H9 (cell line): ENCODE measurements around the gene CKB. TPM values are rescaled to one million over a fixed set of nuclear protein-coding genes. Genes with fewer than 3 reads are reported as not detected.

Source experiments
- DNase-seq: peaks from one replicate; pipeline ENCODE4 v3.0.0-alpha.2; 2017
- H2AFZ ChIP-seq: one replicate; pipeline ENCODE4 v1.6.1; 2013; ENCODE audit warnings: mild to moderate bottlenecking, low read length, control low read depth, moderate library complexity
- H2AK5ac ChIP-seq: 2 replicates; pipeline ENCODE4 v1.6.1; 2013; ENCODE audit warnings: low read length, control low read depth, mixed read lengths; ENCODE audit not compliant: insufficient read length
- H2BK120ac ChIP-seq: one replicate; pipeline ENCODE4 v1.6.1; 2013; ENCODE audit warnings: low read depth, mild to moderate bottlenecking, low read length, control low read depth, inconsistent platforms; ENCODE audit not compliant: poor library complexity, severe bottlenecking
- H2BK12ac ChIP-seq: 2 replicates; pipeline ENCODE4 v1.6.1; 2013; ENCODE audit warnings: low read length, control low read depth, mixed read lengths, low read depth; ENCODE audit not compliant: insufficient read length
- H2BK15ac ChIP-seq: 2 replicates; pipeline ENCODE4 v1.6.1; 2013; ENCODE audit warnings: low read depth, low read length, control low read depth
- H2BK20ac ChIP-seq: one replicate; pipeline ENCODE4 v1.6.1; 2013; ENCODE audit warnings: low read depth, mild to moderate bottlenecking, low read length, control low read depth, inconsistent platforms; ENCODE audit not compliant: poor library complexity, severe bottlenecking
- H2BK5ac ChIP-seq: 2 replicates; pipeline ENCODE4 v1.6.1; 2013; ENCODE audit warnings: low read length, control low read depth, mixed read lengths; ENCODE audit not compliant: insufficient read length
- H3K14ac ChIP-seq: 2 replicates; pipeline ENCODE4 v1.6.1; 2013; ENCODE audit warnings: low read length, control low read depth; ENCODE audit not compliant: insufficient read depth
- H3K18ac ChIP-seq: 2 replicates; pipeline ENCODE4 v1.6.1; 2013; ENCODE audit warnings: low read depth, mild to moderate bottlenecking, mixed read lengths, low read length, control low read depth; ENCODE audit not compliant: insufficient read length
- H3K23ac ChIP-seq: 2 replicates; pipeline ENCODE4 v1.6.1; 2013; ENCODE audit warnings: low read length, control low read depth, mixed read lengths, low read depth; ENCODE audit not compliant: insufficient read length
- H3K23me2 ChIP-seq: 2 replicates; pipeline ENCODE4 v1.6.1; 2013; ENCODE audit warnings: low read depth, mild to moderate bottlenecking, mixed read lengths, low read length, control low read depth; ENCODE audit not compliant: insufficient read length, poor library complexity, severe bottlenecking
- H3K27ac ChIP-seq: 2 replicates; pipeline ENCODE4 v1.5.1; 2013; ENCODE audit warnings: low read length, control low read depth, mixed read lengths, low read depth; ENCODE audit not compliant: insufficient read length
- H3K27me3 ChIP-seq: 2 replicates; pipeline ENCODE4 v1.6.1; 2013; ENCODE audit warnings: low read length, control low read depth, inconsistent platforms; ENCODE audit not compliant: insufficient read depth
- H3K4ac ChIP-seq: 2 replicates; pipeline ENCODE4 v1.6.1; 2013; ENCODE audit warnings: low read depth, mild to moderate bottlenecking, control low read depth, inconsistent platforms, low read length, moderate library complexity
- H3K4me1 ChIP-seq: 2 replicates; pipeline ENCODE4 v1.6.1; 2013; ENCODE audit warnings: low read length, control low read depth, inconsistent platforms; ENCODE audit not compliant: insufficient read depth
- H3K4me2 ChIP-seq: 2 replicates; pipeline ENCODE4 v1.6.1; 2013; ENCODE audit warnings: low read length, control low read depth, mixed read lengths; ENCODE audit not compliant: insufficient read length, insufficient read depth
- H3K56ac ChIP-seq: 2 replicates; pipeline ENCODE4 v1.6.1; 2013; ENCODE audit warnings: low read depth, mild to moderate bottlenecking, mixed read lengths, low read length, control low read depth; ENCODE audit not compliant: insufficient read length
- H3K79me1 ChIP-seq: 2 replicates; pipeline ENCODE4 v1.6.1; 2013; ENCODE audit warnings: low read depth, mild to moderate bottlenecking, moderate library complexity, low read length, control low read depth, inconsistent platforms; ENCODE audit not compliant: insufficient read depth, poor library complexity, severe bottlenecking
- H3K79me2 ChIP-seq: 2 replicates; pipeline ENCODE4 v1.6.1; 2013; ENCODE audit warnings: low read length, control low read depth, inconsistent platforms; ENCODE audit not compliant: insufficient read depth
- H3K9ac ChIP-seq: 2 replicates; pipeline ENCODE4 v1.6.1; 2013; ENCODE audit warnings: low read length, control low read depth, mixed read lengths; ENCODE audit not compliant: insufficient read length; ENCODE audit errors: extremely low read depth
- H3K9me3 ChIP-seq: one replicate; pipeline ENCODE4 v1.6.1; 2013; ENCODE audit warnings: low read depth, low read length, inconsistent platforms; ENCODE audit not compliant: control insufficient read depth
- H3T11ph ChIP-seq: one replicate; pipeline ENCODE4 v1.6.1; 2013; ENCODE audit warnings: mild to moderate bottlenecking, low read length, control low read depth, inconsistent platforms
- H4K20me1 ChIP-seq: one replicate; pipeline ENCODE4 v1.6.1; 2013; ENCODE audit not compliant: control insufficient read depth, insufficient read length, insufficient read depth
- H4K5ac ChIP-seq: 2 replicates; pipeline ENCODE4 v1.6.1; 2013; ENCODE audit warnings: low read depth, mild to moderate bottlenecking, mixed read lengths, low read length, control low read depth; ENCODE audit not compliant: insufficient read length
- H4K8ac ChIP-seq: replicated peaks from 2 replicates; pipeline ENCODE4 v1.6.1; 2013; ENCODE audit warnings: low read length, control low read depth, mixed read lengths, low read depth; ENCODE audit not compliant: insufficient read length
- H4K91ac ChIP-seq: 2 replicates; pipeline ENCODE4 v1.6.1; 2013; ENCODE audit warnings: low read depth, mild to moderate bottlenecking, moderate library complexity, mixed read lengths, low read length, control low read depth; ENCODE audit not compliant: insufficient read length
- H3K27ac Mint-ChIP-seq, 3 experiments: 2 replicates in 2 of 3; 3 replicates in 1 of 3; pipeline ENCODE4 v1.8.0; 2020 to 2021; ENCODE audit warnings: mixed read lengths in 3 of 3, mild to moderate bottlenecking in 1 of 3, moderate library complexity in 1 of 3
- H3K27me3 Mint-ChIP-seq: 2 replicates; pipeline ENCODE4 v1.8.0; 2021; ENCODE audit warnings: low read depth, mild to moderate bottlenecking, moderate library complexity, mixed read lengths
- H3K36me3 Mint-ChIP-seq, 3 experiments: 2 replicates in 2 of 3; 3 replicates in 1 of 3; pipeline ENCODE4 v1.8.0; 2020 to 2021; ENCODE audit warnings: low read depth in 3 of 3, mixed read lengths in 3 of 3; ENCODE audit not compliant: insufficient read depth in 1 of 3
- H3K4me1 Mint-ChIP-seq, 2 experiments: 2 replicates each; pipeline ENCODE4 v1.8.0; 2020; ENCODE audit warnings: mixed read lengths in 2 of 2
- H3K4me3 Mint-ChIP-seq, 2 experiments: 2 replicates in 1 of 2; 3 replicates in 1 of 2; pipeline ENCODE4 v1.8.0; 2020 to 2021; ENCODE audit warnings: mild to moderate bottlenecking in 2 of 2, mixed read lengths in 2 of 2, moderate library complexity in 1 of 2
- H3K9me3 Mint-ChIP-seq, 2 experiments: 2 replicates in 1 of 2; 3 replicates in 1 of 2; pipeline ENCODE4 v1.8.0; 2020; ENCODE audit warnings: mild to moderate bottlenecking in 2 of 2, mixed read lengths in 2 of 2, moderate library complexity in 1 of 2
- WGBS: extraction: QIAGEN DNeasy Blood & Tissue Kit; methylation state at CpG from one replicate; pipeline ENCODE4 v1.1.7; 2013; ENCODE audit warnings: missing lambda C conversion rate, low lambda C conversion rate, mixed read lengths; ENCODE audit not compliant: insufficient read length; ENCODE audit errors: extremely low coverage; 5-methylcytosine and 5-hydroxymethylcytosine counted together
- total RNA-seq: library from RNA; stranded (reverse); gene quantifications from 2 replicates; pipeline ENCODE4 v1.2.1, GENCODE V29; 2021
- TF ChIP-seq, protein P1 (sequence below): fragments of 200-600 bp; sonication (generic); conservative IDR thresholded peaks from 3 replicates; pipeline ENCODE4 v1.8.0; 2021; ENCODE audit warnings: antibody characterized with exemption, mild to moderate bottlenecking

CKB gene
- total RNA-seq, 1 experiment from 2014 or later: 517 TPM

DNA sequence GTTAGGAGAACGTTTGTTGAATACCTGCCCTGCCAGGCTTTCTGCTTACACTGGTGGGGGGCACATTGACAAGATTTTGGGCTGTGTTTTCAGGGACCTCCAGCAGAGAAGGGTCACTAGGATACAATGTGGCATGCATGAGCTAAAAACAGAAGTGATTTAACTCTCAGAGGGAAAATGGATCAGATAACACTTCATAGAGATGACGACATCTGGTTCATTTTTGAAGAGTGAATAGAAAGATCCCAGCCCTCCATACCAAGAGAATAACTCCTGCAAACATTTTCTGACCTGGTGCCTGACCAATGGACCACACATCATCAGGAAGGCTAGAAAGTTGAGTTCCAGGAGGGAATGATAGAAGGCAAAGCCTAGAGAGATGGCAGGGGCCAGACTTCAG is 33.7 kb downstream of the CKB start:
- DNase-seq: no peak
- Histone ChIP-seq H2AFZ (no peak overlapping the region), H4K20me1 (no peaks in the 10 kb centered on the region), H3K79me2 (no peaks in the 10 kb centered on the region), H2BK20ac (no peak overlapping the region), H2BK12ac (no peak overlapping the region), H2BK5ac (no peak overlapping the region), H3K4ac (no peak overlapping the region), H3K27ac (no peak overlapping the region), H3K9me3 (no peaks in the 10 kb centered on the region), H3K27me3 (no peaks in the 10 kb centered on the region), H3K23me2 (no peaks in the 10 kb centered on the region), H3K14ac (no peak overlapping the region), H2AK5ac (no peak overlapping the region), H3K4me2 (no peak overlapping the region), H3K9ac (no peak overlapping the region), H3K23ac (no peak overlapping the region), H3K18ac (no peak overlapping the region), H3K79me1 (no peaks in the 10 kb centered on the region), H3K56ac (no peak overlapping the region), H2BK15ac (no peak overlapping the region), H4K5ac (no peak overlapping the region), H3T11ph (no peak overlapping the region), H3K4me1 (no peaks in the 10 kb centered on the region), H4K91ac (no peak overlapping the region), H4K8ac (no peak overlapping the region), H2BK120ac (no peak overlapping the region)
- no peak overlapping the region for H3K4me3 Mint-ChIP-seq
- 0 out of 4 replicates have a peak, but pooled peaks cover 0 to 2% of the 10 kb centered on the region in 2 experiments for H3K4me1 Mint-ChIP-seq
- H3K36me3 Mint-ChIP-seq: peaks cover 8 to 41% (median 32%) of the 10 kb centered on the region in 3 experiments; a peak in 6 of 7 replicates
- H3K27ac Mint-ChIP-seq: peak overlapping the region in 1 of 3 experiments; percentile 68; a peak in 1 of 7 replicates
- no CpG with 5 or more reads among the region's 2 CpGs for WGBS
- no peaks in the 10 kb centered on the region for H3K9me3 Mint-ChIP-seq
- TF ChIP-seq, protein P1, sequence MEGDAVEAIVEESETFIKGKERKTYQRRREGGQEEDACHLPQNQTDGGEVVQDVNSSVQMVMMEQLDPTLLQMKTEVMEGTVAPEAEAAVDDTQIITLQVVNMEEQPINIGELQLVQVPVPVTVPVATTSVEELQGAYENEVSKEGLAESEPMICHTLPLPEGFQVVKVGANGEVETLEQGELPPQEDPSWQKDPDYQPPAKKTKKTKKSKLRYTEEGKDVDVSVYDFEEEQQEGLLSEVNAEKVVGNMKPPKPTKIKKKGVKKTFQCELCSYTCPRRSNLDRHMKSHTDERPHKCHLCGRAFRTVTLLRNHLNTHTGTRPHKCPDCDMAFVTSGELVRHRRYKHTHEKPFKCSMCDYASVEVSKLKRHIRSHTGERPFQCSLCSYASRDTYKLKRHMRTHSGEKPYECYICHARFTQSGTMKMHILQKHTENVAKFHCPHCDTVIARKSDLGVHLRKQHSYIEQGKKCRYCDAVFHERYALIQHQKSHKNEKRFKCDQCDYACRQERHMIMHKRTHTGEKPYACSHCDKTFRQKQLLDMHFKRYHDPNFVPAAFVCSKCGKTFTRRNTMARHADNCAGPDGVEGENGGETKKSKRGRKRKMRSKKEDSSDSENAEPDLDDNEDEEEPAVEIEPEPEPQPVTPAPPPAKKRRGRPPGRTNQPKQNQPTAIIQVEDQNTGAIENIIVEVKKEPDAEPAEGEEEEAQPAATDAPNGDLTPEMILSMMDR: no peak
- H3K27me3 Mint-ChIP-seq: no peaks in the 10 kb centered on the region
